Muscle layer of duodenum (tissue), 2 donors: ENCODE results near the gene VPS26B.

Source experiments
- H3K27ac ChIP-seq: one replicate; pipeline ENCODE4 v1.7.0; 2013; ENCODE audit warnings: mild to moderate bottlenecking, low read length
- H3K27me3 ChIP-seq: one replicate; pipeline ENCODE4 v1.7.0; 2013; ENCODE audit warnings: low read depth, mild to moderate bottlenecking, control low read depth, low read length
- H3K36me3 ChIP-seq, 2 donors: one replicate each; pipeline ENCODE4 v1.7.0; 2013; ENCODE audit warnings: low read length in 2 of 2, control low read depth in 1 of 2, mild to moderate bottlenecking in 1 of 2; ENCODE audit not compliant: insufficient read depth in 2 of 2, control insufficient read depth in 1 of 2
- H3K4me1 ChIP-seq, 2 donors: one replicate each; pipeline ENCODE4 v1.7.0; 2013; ENCODE audit warnings: low read length in 2 of 2, mild to moderate bottlenecking in 2 of 2, control low read depth in 1 of 2, moderate library complexity in 1 of 2; ENCODE audit not compliant: insufficient read depth in 2 of 2, control insufficient read depth in 1 of 2
- H3K4me3 ChIP-seq, 2 donors: one replicate each; pipeline ENCODE4 v1.7.0; 2013; ENCODE audit warnings: low read length in 2 of 2, low read depth in 1 of 2, mild to moderate bottlenecking in 1 of 2
- H3K9me3 ChIP-seq, 2 donors: one replicate each; pipeline ENCODE4 v1.7.0; 2013; ENCODE audit warnings: low read length in 2 of 2, control low read depth in 1 of 2, mild to moderate bottlenecking in 1 of 2; ENCODE audit not compliant: control insufficient read depth in 1 of 2
- donor health status: healthy.

Gene VPS26B

GRCh38 chr11:134207538-134208239, 16.8 kb upstream of the VPS26B start:
- H3K36me3 ChIP-seq: peaks cover 25 to 58% of the 10 kb centered on the region in 2 donors
- H3K4me1 ChIP-seq: no peaks in the 10 kb centered on the region
- no peak overlapping the region for H3K27ac ChIP-seq
- H3K27me3 ChIP-seq: no peaks in the 10 kb centered on the region
- no peaks in the 10 kb centered on the region for H3K9me3 ChIP-seq
- H3K4me3 ChIP-seq: no peak overlapping the region

- no peaks in the 10 kb centered on the region for H3K27me3 ChIP-seq
- peaks cover 3 to 10% of the 10 kb centered on the region in 2 donors for H3K36me3 ChIP-seq
- H3K27ac ChIP-seq: no peak overlapping the region
- H3K4me1 ChIP-seq: no peaks in the 10 kb centered on the region
- no peak overlapping the region for H3K4me3 ChIP-seq
- H3K9me3 ChIP-seq: no peaks in the 10 kb centered on the region
Observed at GRCh38 chr11:134215836-134216235, 8.6 kb upstream of the VPS26B start.

GRCh38 chr11:134216816-134217215, 7.7 kb upstream of the VPS26B start:
- Histone ChIP-seq H3K27me3 (no peaks in the 10 kb centered on the region), H3K27ac (no peak overlapping the region), H3K4me1 (no peaks in the 10 kb centered on the region), H3K36me3 (peaks cover 3 to 10% of the 10 kb centered on the region in 2 donors), H3K9me3 (no peaks in the 10 kb centered on the region), H3K4me3 (no peak overlapping the region)

- Histone ChIP-seq H3K4me3 (peak overlapping the region; percentile 81 to 92), H3K4me1 (peaks cover 18 to 35% of the 10 kb centered on the region in 2 donors), H3K9me3 (no peaks in the 10 kb centered on the region), H3K27ac (no peak overlapping the region), H3K27me3 (no peaks in the 10 kb centered on the region), H3K36me3 (no peaks in the 10 kb centered on the region)
Observed at GRCh38 chr11:134223121-134223520, 1.4 kb upstream of the VPS26B start.

- Histone ChIP-seq H3K36me3 (no peaks in the 10 kb centered on the region), H3K4me1 (peaks cover 18 to 35% of the 10 kb centered on the region in 2 donors), H3K9me3 (no peaks in the 10 kb centered on the region), H3K27ac (peak overlapping the region; percentile 32), H3K4me3 (peak overlapping the region; percentile 76 to 92), H3K27me3 (no peaks in the 10 kb centered on the region)
Observed at GRCh38 chr11:134224710-134225664, 516 bp downstream of the VPS26B start.

GRCh38 chr11:134226806-134227325, 2.4 kb downstream of the VPS26B start:
- Histone ChIP-seq H3K27me3 (no peaks in the 10 kb centered on the region), H3K9me3 (no peaks in the 10 kb centered on the region), H3K4me1 (peaks cover 18 to 35% of the 10 kb centered on the region in 2 donors), H3K4me3 (peak overlapping the region in 1 of 2 donors; percentile 3), H3K27ac (no peak overlapping the region), H3K36me3 (no peaks in the 10 kb centered on the region)

GRCh38 chr11:134228625-134229024, 4.2 kb downstream of the VPS26B start:
- H3K27ac ChIP-seq: no peak overlapping the region
- peaks cover 14 to 30% of the 10 kb centered on the region in 2 donors for H3K4me1 ChIP-seq
- H3K36me3 ChIP-seq: no peaks in the 10 kb centered on the region
- no peak overlapping the region for H3K4me3 ChIP-seq
- no peaks in the 10 kb centered on the region for H3K27me3 ChIP-seq
- H3K9me3 ChIP-seq: no peaks in the 10 kb centered on the region

GRCh38 chr11:134229126-134229790, 4.8 kb downstream of the VPS26B start:
- H3K4me1 ChIP-seq: peaks cover 14 to 30% of the 10 kb centered on the region in 2 donors
- H3K36me3 ChIP-seq: no peaks in the 10 kb centered on the region
- H3K9me3 ChIP-seq: no peaks in the 10 kb centered on the region
- H3K27ac ChIP-seq: no peak overlapping the region
- no peak overlapping the region for H3K4me3 ChIP-seq
- H3K27me3 ChIP-seq: no peaks in the 10 kb centered on the region

- Histone ChIP-seq H3K9me3 (no peaks in the 10 kb centered on the region), H3K4me1 (peaks cover 14 to 29% of the 10 kb centered on the region in 2 donors), H3K4me3 (no peak overlapping the region), H3K27me3 (no peaks in the 10 kb centered on the region), H3K27ac (no peak overlapping the region), H3K36me3 (peaks cover 0 to 6% of the 10 kb centered on the region in 2 donors)
Observed at GRCh38 chr11:134230339-134230738, 5.9 kb downstream of the VPS26B start.

- H3K9me3 ChIP-seq: no peaks in the 10 kb centered on the region
- no peak overlapping the region for H3K27ac ChIP-seq
- H3K4me1 ChIP-seq: peaks cover under 1 to 12% of the 10 kb centered on the region in 2 donors
- H3K27me3 ChIP-seq: no peaks in the 10 kb centered on the region
- no peak overlapping the region for H3K4me3 ChIP-seq
- H3K36me3 ChIP-seq: peaks cover 7 to 13% of the 10 kb centered on the region in 2 donors
Observed at GRCh38 chr11:134231958-134232659, 7.6 kb downstream of the VPS26B start.
